HG03159 (cell line): ENCODE data around the gene PHTF1.

Source experiments
- ATAC-seq: cut with Tn5 transposase; IDR thresholded peaks from one replicate; pipeline ENCODE4 v1.9.1; 2021; ENCODE audit warnings: mild to moderate bottlenecking, moderate library complexity; ENCODE audit not compliant: unreplicated experiment

The PHTF1 gene

DNA sequence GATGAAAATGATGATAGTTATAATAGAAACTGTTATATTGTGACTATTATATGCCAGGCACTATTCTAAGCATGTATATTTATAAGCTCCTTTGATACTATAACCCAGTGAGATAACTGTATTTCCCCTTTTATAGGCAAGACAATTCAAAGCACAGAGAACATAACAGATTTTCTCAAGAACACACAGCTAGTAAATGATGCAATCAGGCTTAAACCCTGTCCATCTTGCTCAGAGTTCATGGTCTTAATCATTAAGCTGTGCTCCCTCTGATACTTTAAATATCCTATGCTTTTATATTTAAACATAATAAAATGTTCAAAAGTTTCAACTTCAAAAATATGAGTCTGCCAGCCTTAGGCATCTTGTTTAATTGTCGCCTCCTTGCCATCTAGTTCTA lies 88.6 kb downstream of the PHTF1 start:
- ATAC-seq, result no peak

DNA sequence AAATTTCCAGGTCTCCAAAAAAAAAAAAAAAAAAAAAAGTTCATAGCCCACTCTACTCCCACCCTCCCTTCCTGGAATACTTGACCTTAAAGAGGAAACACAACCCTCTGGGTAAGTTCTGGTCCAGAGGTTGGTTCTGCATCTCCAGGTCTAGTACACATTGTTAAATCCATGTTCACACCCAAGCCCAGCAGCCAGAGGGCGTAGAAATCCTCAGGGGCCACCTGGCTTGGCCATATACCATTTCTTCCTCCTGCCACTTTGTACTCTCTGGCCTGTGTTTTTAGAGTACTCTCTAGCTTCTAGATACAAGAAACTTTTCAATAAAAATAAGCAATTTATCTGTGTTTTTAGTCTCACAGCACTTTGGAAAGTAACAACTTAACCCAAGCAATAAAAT lies 89.3 kb downstream of the PHTF1 start:
- ATAC-seq, result no peak

GRCh38 chr1:113666126-113666525 lies 93.2 kb downstream of the PHTF1 start:
- no peak for ATAC-seq

DNA sequence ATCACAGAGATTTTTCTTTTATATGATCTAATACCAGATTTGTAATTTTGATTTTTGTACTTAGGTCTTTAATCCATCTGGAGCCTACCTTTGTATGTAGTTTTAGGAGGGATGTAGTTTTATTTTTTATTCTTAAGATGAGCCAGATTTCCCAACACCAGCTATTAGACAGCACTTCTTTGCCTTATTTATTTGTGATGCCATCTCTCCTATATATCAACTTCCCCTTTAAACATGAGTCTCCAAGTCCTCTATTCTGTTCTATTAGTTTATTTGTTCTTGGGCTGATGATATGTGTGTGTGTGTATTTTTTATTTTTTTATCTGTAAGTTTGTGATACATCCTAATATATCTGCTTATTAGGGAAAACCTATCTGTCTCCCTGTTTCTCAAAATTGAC lies 94.2 kb downstream of the PHTF1 start:
- no peak for ATAC-seq

GRCh38 chr1:113663165-113663951 lies 95.9 kb downstream of the PHTF1 start:
- ATAC-seq, result no peak

GRCh38 chr1:113662101-113662500 lies 97.2 kb downstream of the PHTF1 start:
- no peak for ATAC-seq

GRCh38 chr1:113660088-113660487 lies 99.2 kb downstream of the PHTF1 start:
- no peak for ATAC-seq

DNA sequence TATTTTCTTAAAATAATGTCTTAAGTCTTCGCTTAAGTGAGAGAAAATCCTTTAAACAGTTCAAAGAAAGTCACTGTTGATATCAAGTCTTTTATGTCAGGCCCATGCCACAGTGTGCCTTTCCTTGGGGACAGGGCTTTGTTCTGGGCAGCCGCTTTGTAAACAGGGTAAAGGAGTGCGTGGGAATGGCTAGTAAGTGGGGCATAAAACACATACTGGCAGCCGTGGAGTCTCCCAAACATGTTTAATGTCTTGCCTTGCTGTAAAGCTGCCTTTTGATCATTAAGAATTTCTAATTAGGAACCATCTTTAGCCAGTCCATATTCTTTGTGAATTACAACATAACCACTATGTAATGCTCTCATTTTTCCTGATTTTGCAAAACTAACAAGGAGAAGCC lies 99.7 kb downstream of the PHTF1 start:
- no peak for ATAC-seq

DNA sequence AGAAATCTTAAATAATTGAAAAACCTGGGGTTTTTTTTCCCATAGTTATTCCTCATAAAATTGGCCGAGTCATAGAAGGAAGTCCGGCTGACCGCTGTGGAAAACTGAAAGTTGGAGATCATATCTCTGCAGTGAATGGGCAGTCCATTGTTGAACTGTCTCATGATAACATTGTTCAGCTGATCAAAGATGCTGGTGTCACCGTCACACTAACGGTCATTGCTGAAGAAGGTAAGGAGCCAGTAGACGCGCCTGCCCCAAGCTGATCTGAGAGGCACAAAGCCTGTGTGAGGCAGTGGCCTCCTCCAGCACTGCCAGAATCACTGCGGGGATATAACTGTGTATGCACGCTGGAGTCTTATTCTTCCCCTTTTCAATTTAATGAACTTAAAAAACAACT lies 100.3 kb downstream of the PHTF1 start:
- no peak for ATAC-seq

- ATAC-seq, result no peak
Measured at GRCh38 chr1:113657556-113658063, 101.7 kb downstream of the PHTF1 start.

DNA sequence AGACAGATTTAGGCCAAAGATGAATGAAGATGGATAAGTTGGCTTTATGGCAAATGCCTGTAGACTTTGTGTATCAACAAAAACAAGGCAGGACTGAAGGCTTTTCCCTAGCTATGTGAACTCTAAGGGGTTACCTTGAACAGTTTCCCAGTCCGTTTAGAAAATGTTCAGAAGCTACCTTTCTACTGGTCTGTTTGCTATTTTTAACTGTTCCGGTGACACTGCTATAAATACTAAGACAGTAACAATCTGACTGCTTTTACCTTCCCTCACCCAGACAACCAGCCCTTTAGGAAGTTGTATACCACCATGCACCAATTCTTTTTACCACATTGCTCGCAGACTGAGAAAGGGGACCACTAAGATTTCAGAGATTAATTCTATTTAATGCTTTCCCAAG lies 102.2 kb downstream of the PHTF1 start:
- no peak for ATAC-seq

DNA sequence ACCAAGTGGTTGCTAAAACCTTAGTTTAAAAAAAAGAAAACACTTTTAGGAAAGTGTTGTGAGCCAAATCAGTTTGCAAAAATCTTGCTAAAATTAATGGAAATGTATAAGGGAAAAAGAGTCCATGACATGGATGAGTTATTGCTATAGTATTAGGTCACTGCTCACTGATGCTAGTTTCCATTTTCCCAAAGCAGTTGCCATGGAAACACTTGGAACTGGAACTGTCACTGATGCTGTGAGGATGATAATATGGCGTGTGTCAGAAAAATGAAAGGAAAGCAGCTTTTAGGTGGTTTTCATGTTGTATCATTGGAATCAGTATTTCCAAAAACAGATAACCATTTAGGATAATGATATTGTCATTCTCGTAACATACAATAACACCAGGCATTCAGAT lies 104.4 kb downstream of the PHTF1 start:
- ATAC-seq, result no peak

DNA sequence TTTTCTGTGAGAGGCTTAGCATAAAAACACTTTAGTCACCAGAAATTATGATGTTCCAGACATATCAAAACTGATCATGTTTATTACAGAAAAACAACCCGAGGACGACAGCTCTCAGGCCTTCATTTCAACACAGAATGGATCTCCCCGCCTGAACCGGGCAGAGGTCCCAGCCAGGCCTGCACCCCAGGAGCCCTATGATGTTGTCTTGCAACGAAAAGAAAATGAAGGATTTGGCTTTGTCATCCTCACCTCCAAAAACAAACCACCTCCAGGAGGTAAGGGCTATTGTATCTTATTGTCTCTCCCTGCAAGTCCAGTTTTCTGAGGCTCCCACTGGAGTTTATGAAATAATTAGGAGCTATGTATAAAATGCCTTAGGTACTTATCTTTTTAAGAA lies 105.5 kb downstream of the PHTF1 start:
- ATAC-seq, result no peak

DNA sequence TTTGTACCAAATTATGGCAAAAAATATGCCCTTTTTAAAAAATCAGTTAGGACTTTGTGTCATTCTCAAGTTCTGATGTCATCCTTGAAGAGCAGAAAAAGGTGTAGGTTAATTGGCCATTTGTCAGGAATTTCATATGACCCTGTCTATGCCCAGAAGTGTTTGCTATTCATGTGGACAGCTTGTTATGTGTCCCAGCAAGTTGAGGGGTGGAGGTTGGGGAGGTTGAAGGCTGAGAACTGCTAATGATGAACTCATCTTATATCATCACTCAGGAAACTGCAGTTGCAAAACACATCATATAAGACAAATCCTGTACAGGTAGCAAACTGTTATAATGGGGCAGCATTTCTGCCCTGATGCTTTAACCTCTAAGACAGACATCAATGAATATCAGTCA lies 106.5 kb downstream of the PHTF1 start:
- no peak for ATAC-seq

GRCh38 chr1:113648478-113648877 lies 110.8 kb downstream of the PHTF1 start:
- no peak for ATAC-seq

DNA sequence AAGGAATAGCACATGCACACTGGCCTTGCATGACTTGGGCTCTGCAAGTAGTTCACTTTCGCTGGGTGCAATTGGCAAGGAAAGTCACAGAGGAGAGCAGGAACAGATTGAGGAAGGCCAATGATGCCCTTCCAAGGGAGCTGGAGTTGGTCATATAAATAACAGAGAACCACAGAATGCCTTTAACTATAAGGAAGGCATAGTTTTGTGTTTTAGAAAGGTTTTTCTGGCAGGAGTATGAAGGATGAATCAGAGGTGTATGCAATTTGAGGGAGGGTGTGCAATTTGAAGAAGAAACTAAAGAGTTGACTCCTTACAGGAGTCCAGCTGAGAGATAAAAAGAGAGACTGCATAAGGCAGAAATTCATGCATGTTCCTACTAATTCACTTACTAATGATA lies 112.1 kb downstream of the PHTF1 start:
- no peak for ATAC-seq
